ENCODE measurements around the gene ADCY1.

GRCh38 chr7:45712057-45712689 is 138.0 kb downstream of the ADCY1 start:
- TF ChIP-seq POLR2A (IDR thresholded peaks at IDR 0.05): no peak
- TF ChIP-seq, protein P1, sequence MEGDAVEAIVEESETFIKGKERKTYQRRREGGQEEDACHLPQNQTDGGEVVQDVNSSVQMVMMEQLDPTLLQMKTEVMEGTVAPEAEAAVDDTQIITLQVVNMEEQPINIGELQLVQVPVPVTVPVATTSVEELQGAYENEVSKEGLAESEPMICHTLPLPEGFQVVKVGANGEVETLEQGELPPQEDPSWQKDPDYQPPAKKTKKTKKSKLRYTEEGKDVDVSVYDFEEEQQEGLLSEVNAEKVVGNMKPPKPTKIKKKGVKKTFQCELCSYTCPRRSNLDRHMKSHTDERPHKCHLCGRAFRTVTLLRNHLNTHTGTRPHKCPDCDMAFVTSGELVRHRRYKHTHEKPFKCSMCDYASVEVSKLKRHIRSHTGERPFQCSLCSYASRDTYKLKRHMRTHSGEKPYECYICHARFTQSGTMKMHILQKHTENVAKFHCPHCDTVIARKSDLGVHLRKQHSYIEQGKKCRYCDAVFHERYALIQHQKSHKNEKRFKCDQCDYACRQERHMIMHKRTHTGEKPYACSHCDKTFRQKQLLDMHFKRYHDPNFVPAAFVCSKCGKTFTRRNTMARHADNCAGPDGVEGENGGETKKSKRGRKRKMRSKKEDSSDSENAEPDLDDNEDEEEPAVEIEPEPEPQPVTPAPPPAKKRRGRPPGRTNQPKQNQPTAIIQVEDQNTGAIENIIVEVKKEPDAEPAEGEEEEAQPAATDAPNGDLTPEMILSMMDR (IDR thresholded peaks at IDR 0.05): no peak

All from Peyer's patch (tissue), 4 donors.